ENCODE data around the gene SYNPR. TPM values are rescaled to one million over a fixed set of nuclear protein-coding genes. Genes with fewer than 3 reads are reported as not detected.
"Not testable (repeated sequence)": the region's sequence is repeated elsewhere in the genome, so short reads cannot be mapped to it uniquely, and the experiment has no call there.

Gene SYNPR
- total RNA-seq, 1 donor from 2014 or later = not detected

DNA sequence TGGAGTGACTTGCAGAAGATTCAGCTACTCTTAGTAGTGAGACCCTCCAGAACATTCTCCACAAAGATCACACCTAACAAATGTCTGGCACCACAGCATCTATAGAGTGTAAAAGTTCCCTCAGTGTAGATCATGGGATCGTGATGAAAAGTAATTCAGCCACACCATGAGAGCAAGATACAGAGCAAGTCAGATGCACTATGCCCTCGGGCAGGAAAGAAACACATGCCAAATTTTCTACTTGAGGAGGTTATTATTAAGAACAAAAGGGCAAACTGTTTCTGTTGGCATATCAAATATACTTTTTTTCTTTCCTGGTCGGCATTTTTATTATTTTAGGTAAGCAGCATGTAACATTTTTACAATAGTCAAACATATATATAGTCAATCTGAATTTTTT, 329.6 kb downstream of the SYNPR start:
- DNase-seq (ENCODE audit: extremely low read depth, low read depth, low spot score) = no peak

- no peak for DNase-seq (ENCODE audit: extremely low read depth, low read depth, low spot score)
Observed at GRCh38 chr3:63609408-63609807, 331.3 kb downstream of the SYNPR start.

DNA sequence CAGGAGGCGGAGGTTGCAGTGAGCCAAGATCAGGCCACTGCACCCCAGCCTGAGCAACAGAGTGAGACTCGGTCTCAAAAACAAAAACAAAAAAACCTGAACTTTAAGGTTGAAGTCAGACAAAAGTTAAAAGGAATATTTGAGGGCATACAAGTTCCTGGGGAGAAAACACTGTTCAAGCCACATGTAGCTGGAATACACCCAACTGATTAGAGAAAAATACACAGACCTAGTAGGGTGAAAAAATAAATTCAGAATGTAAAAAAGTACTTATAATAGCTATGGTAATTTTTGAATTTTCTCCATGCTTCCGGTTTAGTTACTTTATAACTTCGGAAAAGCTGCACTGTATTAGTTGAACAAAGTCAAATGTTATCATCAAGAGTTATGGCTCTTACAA, 331.7 kb downstream of the SYNPR start:
- no peak for DNase-seq (ENCODE audit: extremely low read depth, low read depth, low spot score)

- DNase-seq (ENCODE audit: extremely low read depth, low read depth, low spot score) = no peak
Observed at GRCh38 chr3:63611382-63611781, 333.3 kb downstream of the SYNPR start.

DNA sequence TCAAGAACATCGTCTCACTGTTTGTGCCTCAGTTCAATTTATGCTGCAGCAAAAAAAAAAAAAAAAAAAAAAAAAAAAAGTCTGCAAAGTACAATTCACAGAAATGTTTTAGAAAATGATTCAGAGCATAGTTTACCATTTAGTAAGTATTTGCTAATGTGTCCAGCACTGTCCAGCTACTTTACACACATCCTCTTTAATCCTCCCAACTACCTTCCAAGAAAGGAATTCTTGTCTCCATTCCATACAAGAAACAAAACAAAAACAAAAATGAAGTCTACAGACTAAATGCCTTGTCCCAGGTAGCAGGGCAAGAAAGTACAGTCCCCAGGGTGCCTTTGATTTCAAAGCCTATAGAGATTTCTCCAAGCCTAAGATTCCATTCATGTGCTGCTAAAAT, 335.5 kb downstream of the SYNPR start:
- no peak for DNase-seq (ENCODE audit: extremely low read depth, low read depth, low spot score)

DNA sequence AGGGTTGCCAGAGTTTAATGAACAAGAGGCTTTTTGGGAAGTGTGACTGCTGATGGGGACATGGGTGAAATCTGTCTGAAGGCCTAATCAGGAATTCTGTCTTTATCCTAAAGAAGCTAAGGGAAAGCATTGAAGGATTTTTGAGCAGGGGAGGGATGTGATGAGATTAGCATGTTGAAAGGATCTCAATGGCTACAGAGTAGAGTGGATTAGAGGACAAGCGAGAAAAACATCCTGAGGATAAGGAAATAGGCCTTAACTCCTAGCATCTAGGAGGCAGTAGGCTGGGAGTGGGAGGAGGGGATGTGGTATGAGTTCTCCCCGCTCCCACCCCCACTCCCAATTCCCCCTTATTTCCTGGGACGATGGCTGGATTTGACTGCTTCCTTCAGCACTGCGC, 339.3 kb downstream of the SYNPR start:
- no peak for DNase-seq (ENCODE audit: extremely low read depth, low read depth, low spot score)

DNA sequence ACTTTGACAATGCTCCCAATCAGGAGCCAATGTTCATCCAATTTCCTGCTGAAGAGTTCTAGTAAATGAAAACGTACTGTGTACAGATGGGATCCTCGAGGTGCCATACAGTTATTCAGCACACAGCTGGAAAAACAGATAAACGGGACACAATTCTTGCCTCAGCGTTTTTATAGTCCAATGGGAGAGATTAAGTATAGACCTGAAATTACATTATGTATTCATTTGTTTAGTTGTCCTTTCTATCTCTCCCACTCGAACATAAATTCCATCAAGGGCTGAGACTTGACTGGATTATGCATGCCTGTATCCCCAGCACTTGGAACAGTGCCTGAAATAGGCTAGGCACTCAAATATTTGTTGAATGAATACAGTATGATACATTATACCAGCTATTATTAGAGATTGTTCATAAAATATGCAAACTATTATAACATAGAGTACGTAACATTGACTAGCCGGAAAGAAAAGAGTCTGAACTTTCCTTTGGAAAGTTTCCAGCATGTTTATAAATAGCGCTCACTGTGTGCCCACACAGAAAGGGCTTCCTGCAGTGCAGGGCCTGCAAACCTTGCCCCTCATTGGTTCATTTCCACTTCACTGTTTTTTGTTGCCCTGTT, 346.9 kb downstream of the SYNPR start:
- no peak for DNase-seq (ENCODE audit: extremely low read depth, low read depth, low spot score)

DNA sequence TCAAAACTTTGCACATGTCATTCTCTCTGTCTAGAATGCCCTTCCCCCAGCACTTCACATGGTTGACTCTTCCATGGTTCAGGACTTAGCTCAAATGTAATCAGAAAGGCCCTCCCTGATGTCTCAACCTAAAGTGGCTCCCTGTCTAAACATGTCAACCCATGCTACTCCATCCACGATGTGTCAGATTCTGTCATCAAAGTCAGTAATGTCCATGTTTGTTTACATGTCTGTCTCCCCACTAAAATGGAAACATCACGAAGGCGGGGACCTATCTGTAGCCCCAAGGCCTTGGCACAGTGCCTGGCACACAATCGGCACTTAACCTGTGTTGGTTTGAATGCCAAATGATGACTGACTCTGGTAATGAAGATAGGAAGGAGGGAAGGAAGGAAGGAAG, 353.6 kb downstream of the SYNPR start:
- no peak for DNase-seq (ENCODE audit: extremely low read depth, low read depth, low spot score)

DNA sequence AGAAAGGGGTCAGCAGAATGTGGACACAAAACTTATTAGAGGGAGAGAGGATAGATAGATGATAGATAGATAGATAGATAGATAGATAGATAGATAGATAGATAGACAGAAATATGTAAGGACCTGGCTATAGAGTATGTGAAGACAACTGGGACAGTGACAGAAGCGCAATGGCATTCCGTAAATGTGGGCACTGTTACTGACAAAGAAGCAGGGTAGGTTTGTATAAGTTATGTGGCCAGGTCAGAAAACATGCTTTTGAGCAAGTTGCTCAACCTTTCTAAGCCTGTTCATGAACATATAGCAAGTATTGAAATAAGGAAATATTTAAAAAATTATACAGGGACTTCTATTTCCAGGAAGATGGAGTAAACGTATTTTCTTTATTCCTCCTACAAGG, 357.1 kb downstream of the SYNPR start:
- no peak for DNase-seq (ENCODE audit: extremely low read depth, low read depth, low spot score)

DNA sequence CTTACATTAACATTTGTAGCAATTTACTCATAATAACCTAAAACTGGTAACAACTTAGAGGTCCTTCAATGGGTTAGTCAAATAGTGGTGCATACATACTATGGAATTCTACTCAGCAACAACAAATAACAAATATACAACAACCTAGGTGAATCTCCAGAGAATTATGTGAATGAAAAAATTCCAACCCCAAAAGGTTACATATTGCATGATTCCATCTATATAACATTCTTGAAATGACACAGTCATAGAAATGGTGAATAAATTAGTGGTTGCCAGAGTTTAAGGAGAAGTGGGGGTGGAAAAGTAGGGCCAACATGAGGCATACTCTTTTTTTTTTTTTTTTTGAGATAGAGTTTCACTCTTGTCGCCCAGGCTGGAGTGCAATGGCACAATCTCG, 361.7 kb downstream of the SYNPR start:
- DNase-seq (ENCODE audit: extremely low read depth, low read depth, low spot score) = no peak

GRCh38 chr3:63642488-63642887, 364.4 kb downstream of the SYNPR start:
- no peak for DNase-seq (ENCODE audit: extremely low read depth, low read depth, low spot score)

GRCh38 chr3:63644212-63644797, 366.2 kb downstream of the SYNPR start:
- DNase-seq (ENCODE audit: extremely low read depth, low read depth, low spot score) = no peak

- not testable (repeated sequence) for DNase-seq (ENCODE audit: extremely low read depth, low read depth, low spot score)
Observed at GRCh38 chr3:63644928-63645781, 367.0 kb downstream of the SYNPR start.

DNA sequence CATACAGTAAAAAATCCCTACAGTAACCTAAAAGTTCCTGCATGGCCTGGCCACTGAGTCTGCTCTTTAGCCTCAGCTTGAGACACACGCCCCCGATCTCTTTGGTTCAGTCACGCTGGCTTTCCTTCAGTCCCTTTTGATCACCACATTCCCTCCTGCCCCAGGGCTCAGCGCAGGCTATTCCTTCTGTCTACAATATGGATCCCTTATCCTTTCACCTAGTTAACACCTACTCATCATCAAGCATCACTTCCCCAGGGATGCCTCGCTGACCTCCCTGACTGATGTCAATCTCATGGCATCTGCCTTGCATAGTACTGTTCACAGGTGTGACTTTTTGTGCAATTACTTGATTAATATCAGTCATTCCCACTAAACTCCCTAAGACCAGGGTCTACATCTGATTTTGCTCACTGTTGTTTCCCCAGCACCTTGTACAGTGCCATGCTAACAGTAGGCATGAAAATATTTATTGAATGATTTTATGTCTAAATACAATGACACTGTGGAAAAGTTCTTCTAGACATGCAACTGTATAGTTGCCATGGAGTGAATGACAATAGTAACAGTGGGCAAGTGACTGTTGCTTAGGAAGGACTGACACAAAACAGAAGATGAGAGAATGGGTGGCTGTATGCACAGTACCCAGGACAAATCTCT, 374.1 kb downstream of the SYNPR start, which contains the start of gene SNTN:
SNTN (plus strand) TSS at position 610 of the 660 bp plus-strand sequence; CDS start at position 623, 13 bp downstream.
- no peak for DNase-seq (ENCODE audit: extremely low read depth, low read depth, low spot score)

- no peak for DNase-seq (ENCODE audit: extremely low read depth, low read depth, low spot score)
Observed at GRCh38 chr3:63654211-63654610, 376.1 kb downstream of the SYNPR start.

GRCh38 chr3:63654931-63655330, 376.8 kb downstream of the SYNPR start:
- DNase-seq (ENCODE audit: extremely low read depth, low read depth, low spot score) = no peak

- DNase-seq (ENCODE audit: extremely low read depth, low read depth, low spot score) = no peak
Observed at GRCh38 chr3:63655519-63655918, 377.4 kb downstream of the SYNPR start.

DNA sequence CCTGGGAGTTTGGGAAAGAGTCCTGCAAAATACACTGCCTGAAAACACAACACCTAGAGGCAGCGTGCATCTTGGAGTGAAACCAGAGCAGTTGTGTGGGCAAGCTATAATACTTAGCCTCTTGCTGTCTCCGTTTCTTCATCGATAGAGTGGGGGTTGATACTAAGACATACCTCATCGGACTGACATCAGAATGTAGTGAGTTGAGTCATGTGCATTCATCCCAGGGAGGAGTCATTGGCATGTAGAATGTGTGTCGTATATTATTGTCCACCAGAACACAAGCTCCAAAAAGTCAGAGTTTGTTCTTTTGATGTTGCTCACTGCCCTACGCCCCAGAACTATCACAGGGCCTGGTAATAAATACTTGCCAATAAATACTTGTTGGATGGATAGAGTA, 378.7 kb downstream of the SYNPR start:
- DNase-seq (ENCODE audit: extremely low read depth, low read depth, low spot score) = no peak

GRCh38 chr3:63661242-63661641, 383.1 kb downstream of the SYNPR start:
- no peak for DNase-seq (ENCODE audit: extremely low read depth, low read depth, low spot score)

GRCh38 chr3:63662011-63662410, 383.9 kb downstream of the SYNPR start:
- DNase-seq (ENCODE audit: extremely low read depth, low read depth, low spot score) = no peak

DNA sequence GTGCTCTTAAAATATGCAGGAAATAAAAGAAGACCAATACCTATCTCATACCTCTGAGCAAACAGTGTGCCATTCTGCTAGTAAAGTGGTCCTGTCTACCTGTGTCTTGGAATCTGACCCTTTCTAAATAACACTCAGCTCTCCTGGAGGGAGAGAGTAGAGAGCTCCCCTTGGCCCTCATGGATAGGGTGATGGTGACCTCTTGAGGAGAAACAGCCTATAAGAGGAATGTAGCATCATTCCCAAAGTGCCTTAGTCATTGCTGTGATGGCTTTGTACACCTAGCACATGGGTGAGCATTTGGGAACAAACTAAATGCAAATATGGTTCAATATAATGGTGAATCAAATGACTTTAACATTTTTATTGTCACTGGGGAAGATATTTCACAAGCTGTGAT, 384.4 kb downstream of the SYNPR start:
- DNase-seq (ENCODE audit: extremely low read depth, low read depth, low spot score) = no peak

Data from glomerular endothelial cell (primary cell).